ENCODE results near the gene KRTAP8-1. TPM values are rescaled to one million over a fixed set of nuclear protein-coding genes. Genes with fewer than 3 reads are reported as not detected.

KRTAP8-1 gene
- total and polyA plus RNA-seq, 2 donors (not counting 3 experiments of a cell fraction or from before 2014, with no cell fraction given), result not detected

- Histone ChIP-seq H3K9me3 (replicated peaks; ENCODE audit: control insufficient read depth, insufficient read depth, low read length) (peaks cover 5% of the 10 kb centered on the region), H3K9ac (replicated peaks; ENCODE audit: extremely low read depth, insufficient read depth, low read length) (no peak overlapping the region), H3K27ac (ENCODE audit: insufficient read depth, low read depth, low read length) (no peak overlapping the region), H3K27me3 (ENCODE audit: control insufficient read depth in 2 of 2, insufficient read depth in 2 of 2, low read length in 2 of 2) (no peaks in the 10 kb centered on the region), H2AFZ (ENCODE audit: low read depth, low read length) (no peak overlapping the region), H3K79me2 (ENCODE audit: control insufficient read depth, insufficient read depth, low read length) (no peaks in the 10 kb centered on the region), H3K4me2 (ENCODE audit: insufficient read depth, low read length) (no peak overlapping the region), H3K9me1 (replicated peaks; ENCODE audit: control insufficient read depth, extremely low read depth, insufficient read depth, low read length) (no peaks in the 10 kb centered on the region), H3K36me3 (ENCODE audit: control insufficient read depth in 2 of 2, extremely low read depth in 1 of 2, insufficient read depth in 2 of 2, low read length in 2 of 2) (no peaks in the 10 kb centered on the region), H3K4me3 (replicated peaks in 1 of 3; ENCODE audit: insufficient read depth in 1 of 3, low read depth in 1 of 3, low read length in 3 of 3) (no peak overlapping the region), H3K4me1 (ENCODE audit: control insufficient read depth, extremely low read depth, insufficient read depth, low read length) (no peaks in the 10 kb centered on the region), H4K20me1 (replicated peaks; ENCODE audit: control insufficient read depth, extremely low read depth, insufficient read depth, low read length) (no peaks in the 10 kb centered on the region)
- POLR2A ChIA-PET, result no interaction called here
- FAIRE-seq (no peak), DNase-seq (ENCODE audit: low read depth, low spot score) (no peak)
- intact Hi-C loops (cut with micrococcal nuclease), result no loop called here
- CTCF ChIA-PET, result no interaction called here
- no peak for TF ChIP-seq EZH2 (IDR thresholded peaks at IDR 0.05; ENCODE audit: borderline replicate concordance, low read depth, low read length, severe bottlenecking)
- TF ChIP-seq, protein P1, sequence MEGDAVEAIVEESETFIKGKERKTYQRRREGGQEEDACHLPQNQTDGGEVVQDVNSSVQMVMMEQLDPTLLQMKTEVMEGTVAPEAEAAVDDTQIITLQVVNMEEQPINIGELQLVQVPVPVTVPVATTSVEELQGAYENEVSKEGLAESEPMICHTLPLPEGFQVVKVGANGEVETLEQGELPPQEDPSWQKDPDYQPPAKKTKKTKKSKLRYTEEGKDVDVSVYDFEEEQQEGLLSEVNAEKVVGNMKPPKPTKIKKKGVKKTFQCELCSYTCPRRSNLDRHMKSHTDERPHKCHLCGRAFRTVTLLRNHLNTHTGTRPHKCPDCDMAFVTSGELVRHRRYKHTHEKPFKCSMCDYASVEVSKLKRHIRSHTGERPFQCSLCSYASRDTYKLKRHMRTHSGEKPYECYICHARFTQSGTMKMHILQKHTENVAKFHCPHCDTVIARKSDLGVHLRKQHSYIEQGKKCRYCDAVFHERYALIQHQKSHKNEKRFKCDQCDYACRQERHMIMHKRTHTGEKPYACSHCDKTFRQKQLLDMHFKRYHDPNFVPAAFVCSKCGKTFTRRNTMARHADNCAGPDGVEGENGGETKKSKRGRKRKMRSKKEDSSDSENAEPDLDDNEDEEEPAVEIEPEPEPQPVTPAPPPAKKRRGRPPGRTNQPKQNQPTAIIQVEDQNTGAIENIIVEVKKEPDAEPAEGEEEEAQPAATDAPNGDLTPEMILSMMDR (IDR thresholded peaks at IDR 0.05; ENCODE audit: extremely low read depth in 1 of 2, insufficient read depth in 1 of 2, low read depth in 1 of 2, low read length in 2 of 2), result no peak
- TF ChIP-seq JUN (IDR thresholded peaks at IDR 0.05; ENCODE audit: borderline replicate concordance, insufficient read depth, insufficient read length, low read depth), result no peak
- TF ChIP-seq FOS (IDR thresholded peaks at IDR 0.05; ENCODE audit: borderline replicate concordance, insufficient read depth, low read length), result no peak
- TF ChIP-seq, protein P2, sequence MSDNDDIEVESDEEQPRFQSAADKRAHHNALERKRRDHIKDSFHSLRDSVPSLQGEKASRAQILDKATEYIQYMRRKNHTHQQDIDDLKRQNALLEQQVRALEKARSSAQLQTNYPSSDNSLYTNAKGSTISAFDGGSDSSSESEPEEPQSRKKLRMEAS (IDR thresholded peaks at IDR 0.05; ENCODE audit: insufficient read depth, insufficient read length), result no peak
- BruUV-seq (replicated peaks), result no TSS peak
- dilution Hi-C loops (cut with MboI; ENCODE audit: extremely low pct_ligation_motif_present, low sequenced_read_pairs), result no loop called here
These were observed 26.2 kb upstream of the KRTAP8-1 start for GRCh38 chr21:30839304-30839703.

- no peak overlapping the region for H2AFZ ChIP-seq (ENCODE audit: low read depth, low read length)
- H3K4me1 ChIP-seq (ENCODE audit: control insufficient read depth, extremely low read depth, insufficient read depth, low read length), result no peaks in the 10 kb centered on the region
- ChIA-PET CTCF (no interaction called here), POLR2A (no interaction called here)
- DNase-seq (ENCODE audit: low read depth, low spot score), result no peak
- H3K4me3 ChIP-seq (replicated peaks in 1 of 3; ENCODE audit: insufficient read depth in 1 of 3, low read depth in 1 of 3, low read length in 3 of 3), result no peak overlapping the region
- no peak overlapping the region for H3K9ac ChIP-seq (replicated peaks; ENCODE audit: extremely low read depth, insufficient read depth, low read length)
- H4K20me1 ChIP-seq (replicated peaks; ENCODE audit: control insufficient read depth, extremely low read depth, insufficient read depth, low read length), result no peaks in the 10 kb centered on the region
- H3K9me3 ChIP-seq (replicated peaks; ENCODE audit: control insufficient read depth, insufficient read depth, low read length), result peaks cover 5% of the 10 kb centered on the region
- intact Hi-C loops (cut with micrococcal nuclease), result no loop called here
- dilution Hi-C loops (cut with MboI; ENCODE audit: extremely low pct_ligation_motif_present, low sequenced_read_pairs), result no loop called here
- FAIRE-seq, result no peak
- TF ChIP-seq MYC (IDR thresholded peaks at IDR 0.05; ENCODE audit: low read depth, low read length), result no peak
- TF ChIP-seq, protein P1 (IDR thresholded peaks at IDR 0.05; ENCODE audit: extremely low read depth in 1 of 2, insufficient read depth in 1 of 2, low read depth in 1 of 2, low read length in 2 of 2), result no peak
- TF ChIP-seq, protein P2 (IDR thresholded peaks at IDR 0.05; ENCODE audit: insufficient read depth, insufficient read length), result no peak
- no peak for TF ChIP-seq JUN (IDR thresholded peaks at IDR 0.05; ENCODE audit: borderline replicate concordance, insufficient read depth, insufficient read length, low read depth)
- no peak for TF ChIP-seq POLR2A (IDR thresholded peaks at IDR 0.05; ENCODE audit: low read depth, low read length)
- TF ChIP-seq FOS (IDR thresholded peaks at IDR 0.05; ENCODE audit: borderline replicate concordance, insufficient read depth, low read length), result no peak
- no peak for TF ChIP-seq EZH2 (IDR thresholded peaks at IDR 0.05; ENCODE audit: borderline replicate concordance, low read depth, low read length, severe bottlenecking)
- TF ChIP-seq POLR2AphosphoS5 (IDR thresholded peaks at IDR 0.05; ENCODE audit: insufficient read depth, low read depth, low read length), result no peak
- no peak for TF ChIP-seq GATA2 (IDR thresholded peaks at IDR 0.05; ENCODE audit: insufficient read depth, insufficient read length, low read depth, low read length)
- no peak overlapping the region for H3K4me2 ChIP-seq (ENCODE audit: insufficient read depth, low read length)
- no peaks in the 10 kb centered on the region for H3K36me3 ChIP-seq (ENCODE audit: control insufficient read depth in 2 of 2, extremely low read depth in 1 of 2, insufficient read depth in 2 of 2, low read length in 2 of 2)
- no peak overlapping the region for H3K27ac ChIP-seq (ENCODE audit: insufficient read depth, low read depth, low read length)
- H3K9me1 ChIP-seq (replicated peaks; ENCODE audit: control insufficient read depth, extremely low read depth, insufficient read depth, low read length), result no peaks in the 10 kb centered on the region
- no peaks in the 10 kb centered on the region for H3K27me3 ChIP-seq (ENCODE audit: control insufficient read depth in 2 of 2, insufficient read depth in 2 of 2, low read length in 2 of 2)
- no TSS peak for BruUV-seq (replicated peaks)
- no peaks in the 10 kb centered on the region for H3K79me2 ChIP-seq (ENCODE audit: control insufficient read depth, insufficient read depth, low read length)
These were observed 25.5 kb upstream of the KRTAP8-1 start for GRCh38 chr21:30838536-30838935.

All from endothelial cell of umbilical vein (primary cell).